LNCaP clone FGC (cell line): Measurements from ENCODE around the gene TRIM7.

Experiments used
- DNase-seq: peaks from one replicate; pipeline ENCODE4 v3.0.0-alpha.2; 2011; ENCODE audit warnings: low read depth
- H3K4me3 ChIP-seq: 2 replicates; pipeline ENCODE4 v1.5.1; 2011; ENCODE audit warnings: mild to moderate bottlenecking, low read depth, low read length, control low read depth
- CTCF ChIP-seq: IDR thresholded peaks from 2 replicates; pipeline ENCODE4 v1.5.1; 2012; ENCODE audit warnings: mild to moderate bottlenecking; ENCODE audit not compliant: control insufficient read depth, insufficient read depth; ENCODE audit errors: extremely low read depth

TRIM7 gene

DNA sequence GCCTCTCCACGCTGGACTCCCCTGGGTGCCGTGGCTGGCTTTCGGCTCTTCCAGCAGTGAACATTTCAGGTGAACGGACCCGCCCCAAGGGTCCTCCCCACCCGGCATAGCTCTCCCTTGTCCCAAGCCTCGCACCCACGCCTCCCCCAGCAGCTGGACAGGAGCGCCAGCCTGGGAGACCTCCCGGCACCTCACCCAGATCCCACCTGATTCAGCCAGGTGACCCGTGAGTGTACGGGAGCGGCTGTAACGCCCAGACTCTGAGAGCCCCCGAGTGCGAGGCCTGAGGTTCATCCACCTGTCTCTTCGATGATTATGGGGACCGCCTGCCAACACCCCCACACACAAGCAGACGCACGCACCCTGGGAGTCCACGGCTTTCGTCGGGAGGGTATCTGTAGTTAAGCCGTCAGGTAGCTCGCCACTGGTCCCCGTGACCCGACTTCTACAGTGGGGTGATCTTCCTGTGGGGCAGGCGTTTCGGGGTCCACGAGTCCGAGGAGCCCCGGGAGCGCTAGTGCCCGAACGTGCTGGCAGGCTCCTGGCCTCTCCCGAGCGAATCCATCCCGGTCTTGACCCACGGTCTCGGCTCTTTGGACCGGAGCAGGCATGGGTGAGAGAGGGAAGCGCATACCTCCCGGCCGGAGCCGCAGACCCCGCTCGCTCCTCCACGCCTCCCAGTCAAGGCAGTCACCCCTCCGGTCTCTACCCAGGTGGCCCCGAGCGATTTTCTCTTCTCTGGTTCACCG, 14.9 kb downstream of the TRIM7 start:
- DNase-seq: no peak
- peak overlapping the region; percentile 64 for H3K4me3 ChIP-seq
- no peak for TF ChIP-seq CTCF

- DNase-seq: no peak
- peak overlapping the region; percentile 64 for H3K4me3 ChIP-seq
- TF ChIP-seq CTCF: no peak
These were observed 15.5 kb downstream of the TRIM7 start for GRCh38 chr5:181189363-181189961.

DNA sequence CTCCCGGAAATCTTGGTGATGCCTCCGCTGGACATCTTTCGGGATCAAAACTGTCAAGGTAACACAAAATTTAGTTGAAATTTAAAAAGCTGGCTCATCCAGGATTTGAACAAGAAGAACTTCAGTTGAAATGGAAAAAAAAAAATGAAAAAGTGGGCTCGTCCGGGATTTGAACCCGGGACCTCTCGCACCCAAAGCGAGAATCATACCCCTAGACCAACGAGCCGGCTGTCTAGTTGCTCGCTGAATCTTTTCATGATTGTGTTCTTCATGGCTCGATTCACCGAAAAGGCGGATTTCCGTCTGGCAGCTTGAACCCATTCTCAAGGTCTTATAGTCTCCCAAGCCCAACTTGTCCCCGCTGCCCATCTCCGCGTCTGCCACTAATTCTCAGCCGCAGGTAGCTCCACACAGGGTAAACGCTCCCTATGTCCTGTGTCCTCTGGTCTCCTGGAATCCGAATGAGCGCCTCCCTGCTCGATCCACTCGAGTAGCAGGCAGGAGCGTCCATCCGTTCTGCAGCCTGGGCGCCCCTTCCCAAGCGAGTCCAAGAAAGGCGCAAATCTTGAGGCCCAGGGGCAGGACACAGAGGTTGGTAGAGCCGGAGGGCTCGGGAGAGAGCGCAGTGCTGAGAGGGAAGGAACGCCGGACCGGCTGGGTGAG, 16.2 kb downstream of the TRIM7 start:
- DNase-seq: no peak
- H3K4me3 ChIP-seq: peak overlapping the region; percentile 64
- no peak for TF ChIP-seq CTCF

DNA sequence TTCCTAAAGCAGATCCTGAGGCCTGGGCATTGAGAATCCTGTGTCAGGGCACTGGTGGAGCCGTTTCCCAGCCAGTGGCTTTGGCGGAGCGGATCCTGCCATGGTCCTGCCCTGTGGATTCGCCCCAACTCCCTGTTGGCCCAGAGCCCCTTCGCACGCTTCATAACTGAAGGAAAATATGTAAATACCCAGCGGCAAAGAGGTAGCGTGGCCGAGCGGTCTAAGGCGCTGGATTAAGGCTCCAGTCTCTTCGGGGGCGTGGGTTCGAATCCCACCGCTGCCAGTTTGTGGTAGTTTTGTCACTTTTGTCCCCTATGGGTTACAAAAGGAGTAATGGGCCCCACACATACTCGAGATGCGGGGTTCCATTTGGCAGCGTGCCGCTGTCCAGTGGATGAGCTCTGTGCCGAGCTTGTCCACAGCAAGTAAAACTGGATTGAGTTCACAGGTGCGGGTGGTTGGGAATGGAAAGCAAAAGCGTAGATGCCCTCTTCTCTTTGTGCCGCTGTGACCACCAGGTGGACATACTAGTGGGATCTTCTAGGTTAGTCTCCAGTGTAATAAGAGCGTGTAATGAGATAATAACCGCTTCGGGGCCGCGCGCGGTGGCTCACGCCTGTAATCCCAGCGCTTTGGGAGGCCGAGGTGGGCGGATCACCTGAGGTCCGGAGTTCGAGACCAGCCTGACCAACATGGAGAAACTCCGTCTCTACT, 17.3 kb downstream of the TRIM7 start:
- H3K4me3 ChIP-seq: peak overlapping the region; percentile 64
- TF ChIP-seq CTCF: no peak
- peak; percentile 80 for DNase-seq

- no peak for DNase-seq
- H3K4me3 ChIP-seq: peak overlapping the region; percentile 64
These were observed 18.0 kb downstream of the TRIM7 start for GRCh38 chr5:181186986-181187499.

GRCh38 chr5:181186022-181186421, 19.0 kb downstream of the TRIM7 start:
- H3K4me3 ChIP-seq: no peak overlapping the region
- TF ChIP-seq CTCF: no peak

More at GRCh38 chr5:181186986-181187499, 18.0 kb downstream of the TRIM7 start:
- no peak for TF ChIP-seq CTCF

More at GRCh38 chr5:181186022-181186421, 19.0 kb downstream of the TRIM7 start:
- no peak for DNase-seq
